Liver (tissue), 9 donors: ENCODE measurements around the gene RGS18. TPM values are rescaled to one million over a fixed set of nuclear protein-coding genes. Genes with fewer than 3 reads are reported as not detected.
"Not testable (repeated sequence)": the region's sequence is repeated elsewhere in the genome, so short reads cannot be mapped to it uniquely, and the experiment has no call there.

Experiments
- DNase-seq: peaks from one replicate; pipeline ENCODE4 v3.0.0-alpha.2; 2017; ENCODE audit warnings: low spot score
- H3K27ac ChIP-seq, 2 donors: one replicate each; pipeline ENCODE4 v1.7.0; 2013; ENCODE audit warnings: inconsistent platforms in 2 of 2, low read length in 2 of 2, control low read depth in 1 of 2, low read depth in 1 of 2, mild to moderate bottlenecking in 1 of 2
- H3K27me3 ChIP-seq, 4 donors: one replicate each; pipeline versions ENCODE4 v1.6.1 to v1.7.0; 2013; ENCODE audit warnings: low read length in 3 of 4, inconsistent platforms in 1 of 4, mild to moderate bottlenecking in 1 of 4, moderate library complexity in 1 of 4; ENCODE audit not compliant: control insufficient read depth in 4 of 4, insufficient read depth in 4 of 4
- H3K36me3 ChIP-seq, 4 donors: one replicate each; pipeline versions ENCODE4 v1.6.1 to v1.7.0; 2013; ENCODE audit warnings: low read length in 3 of 4, mild to moderate bottlenecking in 3 of 4, low read depth in 1 of 4, moderate library complexity in 1 of 4; ENCODE audit not compliant: control insufficient read depth in 4 of 4, insufficient read depth in 3 of 4
- H3K4me1 ChIP-seq, 4 donors: one replicate each; pipeline versions ENCODE4 v1.6.1 to v1.7.0; 2013; ENCODE audit warnings: low read length in 3 of 4, mild to moderate bottlenecking in 3 of 4, moderate library complexity in 1 of 4; ENCODE audit not compliant: control insufficient read depth in 4 of 4, insufficient read depth in 4 of 4
- H3K4me3 ChIP-seq, 3 donors: one replicate each; pipeline versions ENCODE4 v1.6.1 to v1.7.0; 2013; ENCODE audit warnings: low read length in 3 of 3, control low read depth in 1 of 3, low read depth in 1 of 3, mild to moderate bottlenecking in 1 of 3
- H3K9ac ChIP-seq, 2 donors: one replicate each; pipeline ENCODE4 v1.7.0; 2013; ENCODE audit warnings: low read length in 2 of 2, mild to moderate bottlenecking in 2 of 2, moderate library complexity in 2 of 2, control low read depth in 1 of 2, low read depth in 1 of 2
- H3K9me3 ChIP-seq, 4 donors: one replicate each; pipeline versions ENCODE4 v1.6.1 to v1.7.0; 2013; ENCODE audit warnings: low read length in 3 of 4; ENCODE audit not compliant: control insufficient read depth in 4 of 4
- ATF3 ChIP-seq: IDR thresholded peaks from 2 replicates; pipeline ENCODE4 v1.6.1; 2016; ENCODE audit warnings: antibody characterized with exemption
- FOXA1 ChIP-seq: IDR thresholded peaks from 2 replicates; pipeline ENCODE4 v1.6.1; 2016; ENCODE audit warnings: antibody characterized with exemption
- HNF4A ChIP-seq, 2 donors: conservative IDR thresholded peaks; 2 replicates each; pipeline ENCODE4 v1.6.1; 2016; ENCODE audit warnings: antibody characterized with exemption in 2 of 2, mild to moderate bottlenecking in 2 of 2
- HNF4G ChIP-seq: IDR thresholded peaks from 2 replicates; pipeline ENCODE4 v1.6.1; 2016; ENCODE audit warnings: antibody characterized with exemption
- JUND ChIP-seq, 2 donors: IDR thresholded peaks; 2 replicates each; pipeline ENCODE4 v1.6.1; 2016; ENCODE audit warnings: antibody characterized with exemption in 2 of 2
- NR2F2 ChIP-seq: IDR thresholded peaks from 2 replicates; pipeline ENCODE4 v1.6.1; 2016; ENCODE audit warnings: antibody characterized with exemption
- YY1 ChIP-seq: IDR thresholded peaks from 2 replicates; pipeline ENCODE4 v1.6.1; 2016; ENCODE audit warnings: antibody characterized with exemption, mild to moderate bottlenecking
- WGBS: extraction: QIAGEN DNeasy Blood & Tissue Kit; methylation state at CpG from one replicate; pipeline ENCODE4 v1.1.7; 2013; 5-methylcytosine and 5-hydroxymethylcytosine counted together
- polyA plus RNA-seq, 2 donors: library from polyadenylated mRNA; stranded (reverse) in 1 of 2; unstranded in 1 of 2; fragments of 200-250 nt in 1 of 2; fragments of >200 nt in 1 of 2; fragmentation: Nextera tagmentation in 1 of 2; extraction: Ambion mirVana in 1 of 2; gene quantifications; one replicate each; pipeline versions ENCODE4 v1.2.1 to v1.2.3, GENCODE V29; 2013 to 2015
- total RNA-seq, 2 donors: library from RNA; depleted of rRNA; stranded (reverse); fragments of >200 nt; gene quantifications; one replicate each; pipeline ENCODE4 v1.2.3, GENCODE V29; 2014
- TF ChIP-seq, protein P1 (sequence below): IDR thresholded peaks from 2 replicates; pipeline ENCODE4 v1.6.1; 2016; ENCODE audit warnings: antibody characterized with exemption
- TF ChIP-seq, protein P2 (sequence below): fragments of 150-350 bp; IDR thresholded peaks from 2 replicates; pipeline ENCODE4 v1.5.1; 2017; ENCODE audit warnings: improper control_type of control experiment, low read depth, low read length; ENCODE audit not compliant: missing input control
- donor health status: healthy.
- donor health status: healthy.
- donor health status: healthy.
- donor health status: healthy.
- donor health status: healthy.

RGS18 gene
- total and polyA plus RNA-seq, 4 donors: 1.0 to 11.1 (median 1.8) TPM

DNA sequence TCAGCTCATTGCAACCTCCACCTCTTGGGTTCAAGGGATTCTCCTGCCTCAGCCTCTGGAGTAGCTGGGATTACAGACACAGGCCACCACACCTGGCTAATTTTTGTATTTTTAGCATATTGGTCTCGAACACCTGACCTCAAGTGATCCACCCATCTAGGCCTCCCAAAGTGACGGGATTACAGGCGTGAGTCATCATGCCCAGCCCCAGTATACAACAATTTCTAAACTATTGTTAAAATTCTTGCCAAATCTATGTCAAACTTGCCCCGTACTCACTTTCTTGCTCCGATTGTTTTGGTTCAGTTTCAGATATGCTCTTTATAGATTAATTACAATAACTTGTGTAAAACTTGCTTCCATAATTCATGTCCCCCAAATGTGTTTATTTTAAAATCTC, 4.1 kb downstream of the RGS18 start:
- no peaks in the 10 kb centered on the region for H3K4me1 ChIP-seq
- H3K4me3 ChIP-seq: no peak overlapping the region
- no peaks in the 10 kb centered on the region for H3K27me3 ChIP-seq
- TF ChIP-seq JUND (IDR thresholded peaks at IDR 0.05): no peak
- no peak for TF ChIP-seq HNF4A (conservative IDR thresholded peaks at IDR 0.05)
- TF ChIP-seq HNF4G: no peak
- no peak for TF ChIP-seq YY1
- H3K36me3 ChIP-seq: no peaks in the 10 kb centered on the region
- H3K9me3 ChIP-seq: peaks cover 0 to 3% (median 0%) of the 10 kb centered on the region in 4 donors
- no peak for DNase-seq
- H3K27ac ChIP-seq: no peak overlapping the region
- WGBS: 71% methylated on average over 5 of the region's 5 CpGs
- no peak overlapping the region for H3K9ac ChIP-seq

- not testable (repeated sequence) for H3K36me3 ChIP-seq, H3K27me3 ChIP-seq, H3K9ac ChIP-seq, H3K4me1 ChIP-seq, H3K4me3 ChIP-seq, H3K27ac ChIP-seq, H3K9me3 ChIP-seq, DNase-seq
- WGBS: 79% methylated on average over 7 of the region's 7 CpGs
Measured at GRCh38 chr1:192165002-192165401, 6.7 kb downstream of the RGS18 start.

- Histone ChIP-seq H3K9ac (no peak overlapping the region), H3K4me1 (no peaks in the 10 kb centered on the region), H3K27me3 (no peaks in the 10 kb centered on the region), H3K9me3 (peaks cover 0 to 3% (median 0%) of the 10 kb centered on the region in 4 donors), H3K4me3 (no peak overlapping the region), H3K27ac (no peak overlapping the region), H3K36me3 (no peaks in the 10 kb centered on the region)
- TF ChIP-seq NR2F2: no peak
- no peak for TF ChIP-seq FOXA1
- TF ChIP-seq HNF4A (conservative IDR thresholded peaks at IDR 0.05): no peak
- DNase-seq: no peak
- 84% methylated on average over 1 of the region's 1 CpG for WGBS
Measured at GRCh38 chr1:192167011-192167410, 8.7 kb downstream of the RGS18 start.

GRCh38 chr1:192167911-192168700, 9.8 kb downstream of the RGS18 start:
- TF ChIP-seq JUND (IDR thresholded peaks at IDR 0.05) (no peak), ATF3 (no peak), YY1 (no peak)
- TF ChIP-seq, protein P1, sequence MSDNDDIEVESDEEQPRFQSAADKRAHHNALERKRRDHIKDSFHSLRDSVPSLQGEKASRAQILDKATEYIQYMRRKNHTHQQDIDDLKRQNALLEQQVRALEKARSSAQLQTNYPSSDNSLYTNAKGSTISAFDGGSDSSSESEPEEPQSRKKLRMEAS: no peak
- TF ChIP-seq, protein P2, sequence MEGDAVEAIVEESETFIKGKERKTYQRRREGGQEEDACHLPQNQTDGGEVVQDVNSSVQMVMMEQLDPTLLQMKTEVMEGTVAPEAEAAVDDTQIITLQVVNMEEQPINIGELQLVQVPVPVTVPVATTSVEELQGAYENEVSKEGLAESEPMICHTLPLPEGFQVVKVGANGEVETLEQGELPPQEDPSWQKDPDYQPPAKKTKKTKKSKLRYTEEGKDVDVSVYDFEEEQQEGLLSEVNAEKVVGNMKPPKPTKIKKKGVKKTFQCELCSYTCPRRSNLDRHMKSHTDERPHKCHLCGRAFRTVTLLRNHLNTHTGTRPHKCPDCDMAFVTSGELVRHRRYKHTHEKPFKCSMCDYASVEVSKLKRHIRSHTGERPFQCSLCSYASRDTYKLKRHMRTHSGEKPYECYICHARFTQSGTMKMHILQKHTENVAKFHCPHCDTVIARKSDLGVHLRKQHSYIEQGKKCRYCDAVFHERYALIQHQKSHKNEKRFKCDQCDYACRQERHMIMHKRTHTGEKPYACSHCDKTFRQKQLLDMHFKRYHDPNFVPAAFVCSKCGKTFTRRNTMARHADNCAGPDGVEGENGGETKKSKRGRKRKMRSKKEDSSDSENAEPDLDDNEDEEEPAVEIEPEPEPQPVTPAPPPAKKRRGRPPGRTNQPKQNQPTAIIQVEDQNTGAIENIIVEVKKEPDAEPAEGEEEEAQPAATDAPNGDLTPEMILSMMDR: no peak
- peaks cover 0 to 3% (median 0%) of the 10 kb centered on the region in 4 donors for H3K9me3 ChIP-seq
- H3K27me3 ChIP-seq: no peaks in the 10 kb centered on the region
- no peaks in the 10 kb centered on the region for H3K4me1 ChIP-seq
- no peak overlapping the region for H3K9ac ChIP-seq
- DNase-seq: no peak
- 84% methylated on average over 3 of the region's 3 CpGs for WGBS
- H3K27ac ChIP-seq: no peak overlapping the region
- H3K4me3 ChIP-seq: no peak overlapping the region
- H3K36me3 ChIP-seq: no peaks in the 10 kb centered on the region
